ENCODE measurements around the gene DSC2.

DSC2 gene

GRCh38 chr18:31077878-31078277 lies 24.3 kb downstream of the DSC2 start:
- DNase-seq (ENCODE audit: extremely low read depth, low read depth), result no peak
- TF ChIP-seq CTCF (IDR thresholded peaks at IDR 0.05; ENCODE audit: low read depth, low read length), result no peak

- no peak for DNase-seq (ENCODE audit: extremely low read depth, low read depth)
- TF ChIP-seq CTCF (IDR thresholded peaks at IDR 0.05; ENCODE audit: low read depth, low read length), result no peak
Observed at GRCh38 chr18:31072175-31072574, 30.0 kb downstream of the DSC2 start.

GRCh38 chr18:31070206-31070605 lies 32.0 kb downstream of the DSC2 start:
- no peak for DNase-seq (ENCODE audit: extremely low read depth, low read depth)
- no peak for TF ChIP-seq CTCF (IDR thresholded peaks at IDR 0.05; ENCODE audit: low read depth, low read length)

- no peak for DNase-seq (ENCODE audit: extremely low read depth, low read depth)
- no peak for TF ChIP-seq CTCF (IDR thresholded peaks at IDR 0.05; ENCODE audit: low read depth, low read length)
Observed at GRCh38 chr18:31066266-31066665, 36.0 kb downstream of the DSC2 start.

GRCh38 chr18:31065036-31065773 lies 37.0 kb downstream of the DSC2 start:
- DNase-seq (ENCODE audit: extremely low read depth, low read depth), result no peak
- TF ChIP-seq CTCF (IDR thresholded peaks at IDR 0.05; ENCODE audit: low read depth, low read length), result no peak

GRCh38 chr18:31064130-31064529 lies 38.1 kb downstream of the DSC2 start:
- DNase-seq (ENCODE audit: extremely low read depth, low read depth), result no peak
- no peak for TF ChIP-seq CTCF (IDR thresholded peaks at IDR 0.05; ENCODE audit: low read depth, low read length)

GRCh38 chr18:31061945-31062344 lies 40.3 kb downstream of the DSC2 start:
- no peak for DNase-seq (ENCODE audit: extremely low read depth, low read depth)
- no peak for TF ChIP-seq CTCF (IDR thresholded peaks at IDR 0.05; ENCODE audit: low read depth, low read length)

All from AG09319 (cell line).